IPS-15b (cell line): ENCODE measurements around the gene MS4A18.

Experiments
- H3K27me3 ChIP-seq: one replicate; pipeline ENCODE4 v1.6.1; 2013; ENCODE audit warnings: low read length; ENCODE audit not compliant: control insufficient read depth, insufficient read depth
- H3K36me3 ChIP-seq: one replicate; pipeline ENCODE4 v1.6.1; 2013; ENCODE audit warnings: low read length; ENCODE audit not compliant: control insufficient read depth, insufficient read depth
- H3K4me1 ChIP-seq: one replicate; pipeline ENCODE4 v1.6.1; 2013; ENCODE audit warnings: mild to moderate bottlenecking, low read length; ENCODE audit not compliant: control insufficient read depth, insufficient read depth
- H3K4me3 ChIP-seq: one replicate; pipeline ENCODE4 v1.5.1; 2013; ENCODE audit warnings: low read depth, low read length
- H3K9ac ChIP-seq: one replicate; pipeline ENCODE4 v1.6.1; 2013; ENCODE audit warnings: low read depth, mild to moderate bottlenecking, low read length
- H3K9me3 ChIP-seq: one replicate; pipeline ENCODE4 v1.6.1; 2013; ENCODE audit warnings: mild to moderate bottlenecking, low read length; ENCODE audit not compliant: control insufficient read depth, insufficient read depth

Gene MS4A18

DNA sequence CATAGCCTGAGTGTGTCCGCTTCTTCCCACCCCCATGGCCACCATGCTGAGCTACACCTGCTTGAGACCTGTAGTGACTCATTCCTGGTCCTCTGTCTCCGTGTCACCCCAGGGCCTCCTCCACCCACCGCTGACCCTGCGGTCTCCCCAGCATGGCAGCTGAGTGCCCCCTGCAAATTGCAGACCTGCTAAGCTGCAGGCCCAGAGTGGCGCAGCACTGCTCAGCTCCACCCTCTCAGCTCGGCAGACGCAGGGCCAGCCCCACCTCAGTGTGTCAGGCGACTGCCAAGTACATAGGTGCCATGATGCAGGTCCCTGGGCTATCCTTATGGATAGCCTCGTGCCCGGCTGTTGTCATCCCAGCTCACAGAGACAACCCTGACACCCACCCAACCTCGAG lies 45.3 kb downstream of the MS4A18 start:
- H3K27me3 ChIP-seq = peaks cover 11% of the 10 kb centered on the region
- H3K4me3 ChIP-seq = no peak overlapping the region
- H3K4me1 ChIP-seq = no peaks in the 10 kb centered on the region
- no peak overlapping the region for H3K9ac ChIP-seq
- H3K9me3 ChIP-seq = no peaks in the 10 kb centered on the region
- no peaks in the 10 kb centered on the region for H3K36me3 ChIP-seq

DNA sequence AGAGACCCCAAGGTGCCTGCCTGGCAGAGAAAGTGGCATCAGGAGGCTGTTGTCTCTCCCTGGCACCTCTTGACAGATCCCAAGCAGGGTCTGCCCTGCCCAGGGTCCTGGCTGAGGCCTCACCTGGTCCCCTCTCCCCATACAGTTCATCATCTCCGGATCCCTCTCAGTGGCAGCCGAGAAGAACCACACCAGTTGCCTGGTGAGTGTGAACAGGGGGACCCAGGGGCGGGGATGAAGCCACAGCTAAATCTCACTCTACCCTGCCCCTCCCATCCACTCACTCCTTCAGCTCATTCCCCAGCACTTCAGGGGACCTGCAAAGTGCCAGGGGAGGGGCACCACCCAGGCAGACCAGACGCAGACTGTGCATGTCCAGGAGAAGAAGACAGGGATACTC lies 46.6 kb downstream of the MS4A18 start:
- H3K9me3 ChIP-seq = no peaks in the 10 kb centered on the region
- peaks cover 11% of the 10 kb centered on the region for H3K27me3 ChIP-seq

DNA sequence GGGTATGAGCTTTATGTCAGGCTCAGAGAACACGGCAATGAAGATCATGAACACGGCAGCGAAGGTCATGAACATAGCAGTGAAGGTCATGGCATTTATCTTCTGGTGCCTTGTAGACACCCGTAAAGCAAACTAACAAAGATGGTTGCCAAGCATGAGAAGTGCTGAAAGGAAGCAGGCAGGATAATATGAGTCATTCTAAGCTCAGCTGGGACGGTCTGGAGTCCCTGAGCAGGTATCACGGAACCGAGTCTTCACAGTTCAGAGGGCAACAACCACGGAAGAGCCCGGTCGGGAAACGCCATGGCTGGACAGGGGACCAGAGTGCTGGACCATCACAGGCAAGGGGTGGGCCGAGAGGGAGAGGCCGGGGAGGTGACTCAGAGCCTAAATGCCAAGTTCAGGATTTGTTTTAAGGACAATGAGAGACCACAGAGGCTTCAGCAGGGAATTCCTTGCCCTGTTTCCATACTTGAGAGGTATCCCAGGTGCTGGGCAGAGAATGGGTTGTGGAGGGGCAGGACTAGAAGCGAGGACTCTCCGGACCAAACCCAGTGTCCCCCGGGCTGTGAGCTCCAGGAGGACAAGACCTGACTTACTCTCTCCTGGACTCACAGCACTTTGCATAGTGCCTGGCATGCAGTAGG lies 47.5 kb downstream of the MS4A18 start:
- Histone ChIP-seq H3K27me3 (peaks cover 9% of the 10 kb centered on the region), H3K9ac (no peak overlapping the region), H3K4me1 (no peaks in the 10 kb centered on the region), H3K9me3 (no peaks in the 10 kb centered on the region), H3K4me3 (no peak overlapping the region), H3K36me3 (no peaks in the 10 kb centered on the region)

More for the DNA sequence above, 46.6 kb downstream of the MS4A18 start:
- Histone ChIP-seq H3K4me1 (no peaks in the 10 kb centered on the region), H3K4me3 (no peak overlapping the region), H3K36me3 (no peaks in the 10 kb centered on the region), H3K9ac (no peak overlapping the region)

DNA sequence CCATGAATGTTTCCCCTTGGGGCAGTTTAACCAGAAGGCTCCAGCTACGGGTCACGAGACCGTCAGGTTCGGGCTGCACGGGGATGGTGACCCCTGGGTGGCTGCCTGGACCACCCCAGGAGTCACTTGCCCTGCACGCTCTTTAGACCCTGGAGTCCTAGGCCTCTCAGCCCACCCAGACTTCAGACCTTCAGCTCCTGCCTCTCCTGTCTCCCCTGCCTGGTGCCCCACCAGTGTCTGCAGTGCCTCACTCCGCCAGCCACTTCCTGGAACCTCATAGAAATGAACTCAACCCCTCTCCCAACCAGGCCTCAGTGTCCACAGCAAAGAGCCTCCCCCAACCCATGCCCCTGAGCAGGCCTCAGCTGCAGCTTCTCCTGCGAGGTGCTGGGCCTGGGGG lies 48.1 kb downstream of the MS4A18 start:
- peaks cover 9% of the 10 kb centered on the region for H3K27me3 ChIP-seq
- no peak overlapping the region for H3K9ac ChIP-seq
- H3K9me3 ChIP-seq = no peaks in the 10 kb centered on the region
- H3K36me3 ChIP-seq = no peaks in the 10 kb centered on the region
- H3K4me3 ChIP-seq = no peak overlapping the region
- H3K4me1 ChIP-seq = no peaks in the 10 kb centered on the region

DNA sequence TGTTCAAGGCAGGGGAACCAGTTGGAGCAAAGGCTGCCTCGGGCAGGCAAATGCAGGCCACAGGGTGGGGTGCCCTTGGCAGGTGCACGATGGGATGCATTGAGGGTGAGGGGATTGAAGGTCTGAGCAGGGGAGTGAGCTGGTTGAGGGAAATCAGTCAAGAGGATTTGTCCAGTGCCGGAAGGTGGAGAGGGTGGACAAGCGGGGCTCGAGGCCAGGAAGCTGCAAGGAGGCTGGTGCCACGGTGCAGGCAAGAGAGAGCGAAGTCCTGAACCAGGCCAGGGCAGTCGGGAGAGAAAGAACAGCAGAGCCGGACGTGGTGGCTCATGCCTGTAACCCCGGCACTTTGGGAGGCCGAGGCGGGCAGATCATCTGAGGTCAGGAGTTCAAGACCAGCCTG lies 50.2 kb downstream of the MS4A18 start:
- Histone ChIP-seq H3K36me3 (no peaks in the 10 kb centered on the region), H3K4me1 (no peaks in the 10 kb centered on the region), H3K9ac (no peak overlapping the region), H3K9me3 (no peaks in the 10 kb centered on the region), H3K4me3 (no peak overlapping the region), H3K27me3 (no peaks in the 10 kb centered on the region)

DNA sequence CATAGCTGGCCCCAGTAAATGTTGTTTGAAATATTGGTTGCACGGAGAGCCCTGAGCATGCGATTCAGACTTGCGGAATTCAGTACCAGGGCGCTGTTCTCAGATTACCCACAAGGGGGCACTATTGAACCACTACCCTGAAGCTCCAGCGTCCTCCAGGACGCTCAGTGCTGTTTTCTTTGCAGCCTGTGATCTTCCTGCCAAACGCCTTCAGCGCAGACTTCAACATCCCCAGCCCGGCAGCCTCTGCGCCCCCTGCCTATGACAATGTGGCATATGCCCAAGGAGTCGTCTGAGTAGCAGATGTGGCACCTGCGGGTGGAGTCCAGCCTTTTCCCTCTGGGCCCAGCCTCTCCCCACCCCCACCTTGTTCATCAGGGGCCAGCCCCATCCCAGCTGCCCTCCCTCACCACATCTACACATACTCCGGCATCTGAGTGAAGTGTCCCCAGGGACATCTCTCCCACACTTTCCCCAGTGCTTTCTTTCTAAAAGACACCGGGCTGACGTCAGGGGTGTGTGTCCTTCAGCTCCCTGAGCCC lies 51.0 kb downstream of the MS4A18 start:
- Histone ChIP-seq H3K4me3 (no peak overlapping the region), H3K9me3 (no peaks in the 10 kb centered on the region), H3K9ac (no peak overlapping the region), H3K27me3 (no peaks in the 10 kb centered on the region), H3K4me1 (no peaks in the 10 kb centered on the region), H3K36me3 (no peaks in the 10 kb centered on the region)

DNA sequence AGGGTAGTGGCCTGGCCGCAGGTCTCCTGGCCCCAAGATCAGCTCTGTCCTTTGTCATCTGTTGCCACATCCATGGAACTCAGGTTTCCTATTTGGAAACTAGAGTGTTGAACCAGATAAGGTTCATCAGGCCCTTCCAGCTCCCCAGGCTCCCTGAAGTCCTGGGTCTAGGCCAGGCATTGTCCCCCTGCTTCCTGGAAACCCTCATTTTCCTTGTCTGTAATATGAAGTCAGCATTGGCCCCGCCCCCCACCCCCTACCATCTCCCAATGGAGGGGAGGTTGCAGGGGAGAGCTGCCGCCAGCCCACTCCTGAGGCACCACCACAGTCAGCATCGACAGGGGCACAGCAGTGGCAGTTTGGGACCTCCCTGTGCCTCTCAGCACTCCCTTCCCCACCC lies 51.6 kb downstream of the MS4A18 start:
- no peak overlapping the region for H3K9ac ChIP-seq
- no peak overlapping the region for H3K4me3 ChIP-seq
- no peaks in the 10 kb centered on the region for H3K27me3 ChIP-seq
- no peaks in the 10 kb centered on the region for H3K36me3 ChIP-seq
- no peaks in the 10 kb centered on the region for H3K9me3 ChIP-seq
- no peaks in the 10 kb centered on the region for H3K4me1 ChIP-seq

DNA sequence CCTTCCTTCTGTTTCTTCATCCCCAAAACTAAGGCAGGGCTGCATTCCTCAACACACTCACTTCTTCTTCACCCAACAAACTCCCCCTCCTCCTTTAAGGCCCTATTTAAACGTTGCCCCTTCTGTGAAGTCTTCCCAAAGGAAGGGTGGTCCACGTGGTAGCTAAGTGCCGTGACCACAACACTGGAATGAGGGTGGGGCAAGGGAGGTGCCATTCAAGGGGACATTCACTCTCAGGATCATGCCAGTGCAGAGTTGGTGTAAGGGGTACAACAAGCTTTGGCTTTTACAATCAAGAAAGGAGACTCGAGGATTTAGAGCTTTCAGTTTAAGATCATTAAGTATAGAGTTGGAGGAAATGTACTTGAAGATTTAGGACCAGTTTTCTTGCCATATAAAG lies 52.6 kb downstream of the MS4A18 start:
- Histone ChIP-seq H3K4me3 (no peak overlapping the region), H3K9ac (no peak overlapping the region), H3K9me3 (no peaks in the 10 kb centered on the region), H3K27me3 (no peaks in the 10 kb centered on the region), H3K4me1 (no peaks in the 10 kb centered on the region), H3K36me3 (no peaks in the 10 kb centered on the region)

DNA sequence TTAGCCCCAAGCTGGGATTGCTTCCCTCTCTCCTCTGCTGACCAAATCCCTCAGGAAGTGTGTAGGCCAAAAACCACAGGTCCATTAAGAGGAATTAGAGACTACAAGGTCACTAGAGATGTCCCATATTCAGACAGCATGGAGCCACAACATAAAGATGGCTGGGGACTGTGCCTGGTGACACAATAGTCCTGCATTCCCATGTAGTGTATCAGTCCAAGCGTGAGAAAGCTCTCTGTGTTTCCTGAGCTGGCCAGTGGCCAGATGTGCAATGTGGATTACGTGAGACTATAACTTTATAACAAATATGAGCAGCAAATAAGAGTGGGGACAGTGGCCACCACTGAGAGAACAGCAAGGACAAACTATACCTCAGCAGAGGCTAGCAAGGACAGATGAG lies 53.1 kb downstream of the MS4A18 start:
- no peaks in the 10 kb centered on the region for H3K36me3 ChIP-seq
- no peaks in the 10 kb centered on the region for H3K27me3 ChIP-seq
- no peaks in the 10 kb centered on the region for H3K9me3 ChIP-seq
- no peak overlapping the region for H3K9ac ChIP-seq
- no peak overlapping the region for H3K4me3 ChIP-seq
- no peaks in the 10 kb centered on the region for H3K4me1 ChIP-seq

DNA sequence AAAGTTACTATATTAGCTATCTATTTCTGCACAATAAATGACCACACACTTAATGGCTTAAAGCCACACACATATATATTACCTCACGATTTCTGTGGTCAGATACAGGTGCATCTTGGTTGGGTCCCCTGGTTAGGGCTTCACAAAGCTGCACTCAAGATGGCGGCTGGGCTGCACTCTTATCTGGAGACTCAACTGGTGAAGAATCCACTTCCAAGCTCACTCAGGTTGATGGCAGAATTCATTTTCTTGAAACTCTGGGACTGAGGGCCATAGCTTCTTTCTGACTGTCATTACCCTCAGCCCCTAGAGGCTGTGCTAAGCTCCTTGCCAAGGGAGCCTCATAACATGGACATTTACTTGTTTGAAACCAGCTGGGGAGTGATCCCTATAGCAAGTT lies 55.5 kb downstream of the MS4A18 start:
- Histone ChIP-seq H3K27me3 (no peaks in the 10 kb centered on the region), H3K36me3 (no peaks in the 10 kb centered on the region), H3K9ac (no peak overlapping the region), H3K4me1 (no peaks in the 10 kb centered on the region), H3K4me3 (no peak overlapping the region), H3K9me3 (no peaks in the 10 kb centered on the region)

DNA sequence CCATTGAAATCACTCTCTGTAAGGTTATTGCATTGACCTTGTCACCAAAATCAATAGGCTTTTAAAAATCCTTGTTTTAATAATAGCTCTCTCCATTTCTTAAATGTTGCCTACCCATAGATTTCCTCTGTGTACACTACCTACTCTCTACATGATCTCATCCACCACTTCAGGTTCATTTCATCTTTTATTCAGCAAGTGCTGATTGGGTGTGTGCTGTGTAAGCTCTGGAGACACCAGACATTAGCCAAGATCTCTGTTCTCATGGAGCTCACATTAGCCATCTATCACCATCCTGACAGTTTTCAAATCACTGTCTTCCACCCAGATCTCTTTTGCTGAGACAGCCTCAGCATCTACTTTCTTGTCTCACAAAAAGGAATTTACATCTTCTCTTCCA lies 56.3 kb downstream of the MS4A18 start:
- Histone ChIP-seq H3K9ac (no peak overlapping the region), H3K4me1 (no peaks in the 10 kb centered on the region), H3K9me3 (no peaks in the 10 kb centered on the region), H3K4me3 (no peak overlapping the region), H3K36me3 (no peaks in the 10 kb centered on the region), H3K27me3 (no peaks in the 10 kb centered on the region)

DNA sequence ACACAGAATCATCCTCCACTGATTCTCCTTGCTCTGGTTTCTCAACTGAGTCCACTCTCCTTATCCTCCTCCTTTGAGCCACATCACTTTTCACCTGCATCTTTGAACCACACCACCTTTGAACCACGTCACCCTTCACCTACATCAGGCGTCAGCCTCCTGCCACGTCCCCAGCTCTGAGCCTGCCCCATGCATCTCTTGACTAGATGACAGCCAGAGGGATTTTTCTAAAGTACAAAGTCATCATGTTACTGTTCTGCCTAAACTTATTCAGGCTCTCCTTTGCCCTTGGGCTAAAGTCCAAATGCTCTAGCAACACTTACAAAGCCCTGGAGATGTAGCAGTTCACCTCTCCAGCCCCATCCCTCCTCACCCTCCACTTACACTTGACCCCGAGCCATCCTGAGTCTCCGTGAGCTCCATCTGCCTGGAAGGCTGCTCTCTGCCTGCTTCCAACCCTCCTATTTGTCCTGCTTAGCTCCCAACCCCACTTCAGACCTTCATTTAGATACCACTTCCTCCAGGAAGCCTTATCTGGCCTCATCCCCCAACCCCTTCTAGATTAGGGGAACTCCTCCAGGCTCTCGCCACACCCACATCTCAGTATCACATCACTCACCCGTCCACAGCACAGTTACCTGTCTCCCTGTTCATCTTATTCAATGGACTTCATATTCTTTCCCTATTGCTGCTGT lies 56.9 kb downstream of the MS4A18 start:
- Histone ChIP-seq H3K27me3 (no peaks in the 10 kb centered on the region), H3K4me3 (no peak overlapping the region), H3K36me3 (no peaks in the 10 kb centered on the region), H3K4me1 (no peaks in the 10 kb centered on the region), H3K9ac (no peak overlapping the region), H3K9me3 (no peaks in the 10 kb centered on the region)
